Measurements from ENCODE around the gene EIF1. TPM values are rescaled to one million over a fixed set of nuclear protein-coding genes. Genes with fewer than 3 reads are reported as not detected.
"Not testable (repeated sequence)": the region's sequence is repeated elsewhere in the genome, so short reads cannot be mapped to it uniquely, and the experiment has no call there.

EIF1 gene
- total RNA-seq, 1 donor from 2014 or later, result 1,166 TPM

DNA sequence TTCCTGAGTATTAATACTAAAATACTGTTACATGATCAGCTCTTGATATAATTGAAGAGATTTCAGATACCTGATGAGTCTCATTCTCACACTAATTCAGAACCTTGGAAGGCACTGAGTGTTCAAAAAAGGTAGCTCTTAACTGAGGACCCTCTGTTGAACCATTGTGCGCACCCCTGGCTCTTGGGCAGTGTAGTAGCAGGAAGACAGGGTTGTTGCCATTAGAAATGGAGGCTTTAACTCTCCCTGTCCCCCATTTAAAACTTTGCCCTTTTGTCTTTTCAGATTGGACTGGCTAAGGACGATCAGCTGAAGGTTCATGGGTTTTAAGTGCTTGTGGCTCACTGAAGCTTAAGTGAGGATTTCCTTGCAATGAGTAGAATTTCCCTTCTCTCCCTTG lies 1.8 kb downstream of the EIF1 start:
- DNase-seq (ENCODE audit: missing footprints), result no peak
- no peak for ATAC-seq
- intact Hi-C loops (cut with DNase I), result no loop called here

DNA sequence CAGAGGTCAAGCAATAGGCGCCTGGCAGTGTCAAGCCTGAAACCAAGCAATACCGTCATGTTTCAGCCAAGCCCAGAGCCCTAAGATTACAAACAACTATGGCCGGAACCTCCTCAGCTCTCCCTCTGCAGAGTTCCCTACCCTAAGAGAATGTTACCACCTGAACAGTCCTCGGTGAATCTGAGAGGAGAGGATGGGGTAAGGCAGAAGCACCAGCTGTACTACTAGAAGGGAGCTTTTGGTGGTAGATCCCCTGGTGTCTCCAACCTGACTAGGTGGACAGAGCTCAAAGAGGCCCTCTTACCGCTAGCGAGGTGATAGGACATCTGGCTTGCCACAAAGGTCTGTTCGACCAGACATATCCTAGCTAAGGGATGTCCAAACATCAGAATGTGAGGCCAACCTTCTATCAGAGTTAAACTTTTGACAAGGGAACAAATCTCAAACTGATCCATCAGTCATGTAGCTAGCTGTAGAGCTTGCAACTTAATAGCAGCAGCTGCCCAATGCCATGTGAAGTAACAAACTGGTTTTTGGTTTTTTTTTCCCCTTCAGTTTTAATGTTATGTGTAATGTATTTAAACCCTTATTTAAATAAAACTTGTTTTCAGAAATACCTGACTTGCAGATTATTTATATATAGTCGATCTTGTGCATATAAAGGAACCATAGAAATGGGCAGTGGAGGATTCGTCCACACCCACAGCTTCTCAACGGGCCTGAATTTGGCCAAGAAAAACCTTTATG lies 2.5 kb downstream of the EIF1 start:
- intact Hi-C loops (cut with DNase I), result no loop called here
- no peak for DNase-seq (ENCODE audit: missing footprints)
- no peak for ATAC-seq

DNA sequence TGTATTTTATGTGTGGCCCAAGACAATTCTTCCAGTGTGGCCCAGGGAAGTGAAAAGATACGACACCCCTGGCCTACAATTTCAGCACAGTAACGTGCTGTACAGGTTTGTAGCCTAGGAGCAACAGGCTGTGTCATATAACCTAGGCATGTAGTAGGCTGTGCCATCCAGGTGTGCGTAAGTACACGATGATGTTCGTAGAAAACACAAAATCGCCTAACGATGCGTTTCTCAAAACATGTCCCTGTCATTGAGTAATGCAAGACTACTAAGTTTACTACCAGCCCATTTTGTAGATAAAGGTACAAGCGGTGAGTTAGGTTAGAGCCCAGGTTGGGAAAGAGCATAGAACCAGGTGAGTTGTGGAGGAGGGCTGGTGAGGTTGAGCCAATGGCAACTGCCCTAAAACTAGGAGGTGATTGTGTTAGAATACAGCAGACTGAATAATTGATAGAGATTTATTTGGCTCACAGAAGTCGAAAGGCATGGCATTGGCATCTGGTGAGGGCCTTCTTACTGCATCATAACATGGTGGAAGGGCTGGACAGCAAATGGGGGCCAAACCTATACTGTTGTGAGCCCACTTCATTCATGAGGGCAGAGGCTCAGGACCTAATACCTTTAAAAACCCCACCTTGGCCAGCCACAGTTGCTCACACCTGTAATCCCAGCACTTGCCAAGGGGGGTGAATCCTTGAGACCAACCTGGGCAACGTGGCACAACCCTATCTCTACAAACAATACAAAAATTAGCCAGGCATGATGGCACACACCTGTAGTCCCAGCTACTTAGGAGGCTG lies 4.2 kb downstream of the EIF1 start:
- no peak for DNase-seq (ENCODE audit: missing footprints)
- ATAC-seq, result no peak
- intact Hi-C loops (cut with DNase I), result no loop called here

DNA sequence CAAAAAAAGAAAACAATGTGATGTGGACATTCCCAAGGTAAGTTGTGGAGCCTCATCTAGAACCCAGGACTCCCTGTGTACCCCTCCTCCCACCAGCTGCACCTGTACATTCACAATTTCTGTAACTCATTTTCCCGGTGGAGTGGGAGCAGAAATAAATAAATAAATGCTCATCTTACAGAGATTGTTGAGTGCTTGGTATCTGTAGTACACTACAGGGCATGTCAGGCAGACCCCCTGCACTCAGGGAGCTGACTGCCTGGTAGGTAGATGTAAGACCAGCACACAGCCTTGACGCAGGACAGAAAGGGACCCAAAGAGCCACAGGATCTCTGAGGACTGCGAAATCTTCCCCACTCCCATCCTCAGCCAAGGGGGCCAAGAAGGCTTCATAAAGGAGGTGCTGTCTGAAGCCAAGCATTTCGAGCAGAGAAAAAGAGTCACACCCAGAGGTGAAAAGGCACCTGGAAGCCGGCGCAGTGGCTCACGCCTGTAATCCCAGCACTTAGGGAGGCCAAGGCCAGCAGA lies 6.5 kb downstream of the EIF1 start:
- ATAC-seq, result no peak

DNA sequence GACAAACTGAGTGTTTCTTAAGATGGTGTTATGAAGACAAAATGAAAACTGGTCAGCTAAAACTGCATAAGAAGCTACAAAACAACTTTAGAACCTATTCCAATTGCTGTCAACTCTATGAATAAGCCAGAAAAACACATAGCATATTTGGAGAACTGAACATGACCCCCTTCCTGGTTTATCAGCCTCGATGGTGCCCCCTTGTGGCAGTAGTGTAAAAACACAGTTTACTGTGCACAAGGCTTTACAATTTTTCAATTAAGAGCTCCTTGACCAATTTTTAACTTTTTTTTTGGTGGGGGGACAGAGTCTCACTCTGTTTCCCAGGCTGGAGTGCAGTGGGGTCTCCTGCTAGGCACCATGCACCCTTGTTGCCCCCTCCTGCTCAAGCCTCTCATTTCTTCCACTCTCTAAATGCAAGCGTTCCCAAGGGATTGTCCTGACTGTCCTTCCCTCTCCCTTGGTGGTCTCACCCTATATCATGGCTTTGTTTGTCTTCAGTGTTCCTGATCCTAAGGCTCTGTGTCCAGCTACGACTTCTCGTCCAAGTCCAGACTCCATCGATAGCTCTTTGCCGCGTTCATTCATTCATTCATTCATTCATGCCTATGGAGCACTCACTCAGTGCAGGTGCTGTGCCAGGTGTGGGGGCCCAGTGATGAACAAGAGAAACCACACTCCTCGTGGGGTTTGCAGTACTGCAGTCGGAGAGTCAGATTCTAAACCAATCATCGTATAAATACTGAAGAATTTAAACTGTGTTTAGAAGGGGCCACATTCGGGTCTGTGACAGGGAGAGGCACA lies 7.5 kb downstream of the EIF1 start:
- intact Hi-C loops (cut with DNase I), result no loop called here
- ATAC-seq (no peak), DNase-seq (ENCODE audit: missing footprints) (no peak)

More for the DNA sequence above, 6.5 kb downstream of the EIF1 start:
- DNase-seq (ENCODE audit: missing footprints), result no peak
- intact Hi-C loops (cut with DNase I), result no loop called here

DNA sequence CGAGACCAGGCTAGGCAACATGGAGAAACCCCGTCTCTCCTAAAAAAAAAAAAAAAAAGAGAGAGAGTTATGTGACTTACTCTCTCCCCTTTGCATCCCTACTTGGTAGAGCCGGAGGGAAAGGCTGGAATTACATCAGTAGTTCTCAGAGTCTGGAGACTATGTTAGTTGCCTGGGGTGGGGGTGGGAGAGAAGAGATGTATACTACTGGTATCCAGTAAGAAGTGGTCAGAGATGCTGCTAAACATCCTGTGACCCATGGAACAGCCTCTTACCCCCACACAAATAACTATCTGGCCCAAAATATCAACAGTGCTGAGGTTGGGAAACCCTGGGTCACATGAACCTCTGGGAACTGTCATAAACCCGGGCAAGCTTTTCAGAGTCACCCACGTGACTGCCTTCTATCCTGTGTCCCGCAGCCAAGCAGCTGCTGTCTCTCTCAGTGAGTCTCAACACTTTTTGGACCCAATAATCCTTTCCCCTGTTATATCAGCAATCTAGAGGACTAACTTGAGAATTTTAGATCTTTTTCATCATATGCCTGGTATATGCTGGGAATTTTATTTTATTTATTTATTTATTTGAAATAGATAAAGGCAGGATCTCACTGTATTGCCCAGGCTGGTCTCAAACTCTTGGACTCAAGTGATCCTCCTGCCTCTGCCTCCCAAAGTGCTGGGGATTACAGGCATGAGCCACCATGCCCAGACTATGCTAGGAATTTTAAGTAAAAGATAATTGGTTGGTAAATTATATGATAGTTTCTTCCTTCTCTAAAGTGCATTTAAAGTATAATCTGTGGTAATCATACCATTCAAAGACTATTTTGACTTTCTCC lies 8.7 kb downstream of the EIF1 start:
- ATAC-seq (peak; percentile 92), DNase-seq (ENCODE audit: missing footprints) (peak; percentile 81)
- intact Hi-C loops (cut with DNase I), result no loop called here

DNA sequence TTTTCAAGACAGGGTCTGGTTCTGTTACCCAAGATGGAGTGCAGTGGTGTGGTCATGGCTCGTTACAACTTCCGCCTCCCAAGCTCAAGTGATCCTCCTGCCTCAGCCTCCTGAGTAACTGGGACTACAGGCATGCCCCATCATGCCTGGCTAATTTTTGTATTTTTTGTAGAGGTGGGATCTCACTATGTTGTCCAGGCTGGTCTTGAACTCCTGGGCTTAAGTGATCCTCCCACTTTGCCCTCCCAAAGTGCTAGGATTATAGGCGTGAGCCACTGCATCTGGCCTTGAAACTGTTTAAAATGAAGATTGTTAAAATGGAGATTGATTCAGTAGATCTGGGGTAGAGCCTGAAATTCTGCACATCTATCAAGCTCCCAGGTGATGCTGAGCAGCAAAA lies 12.2 kb downstream of the EIF1 start:
- ATAC-seq; intact Hi-C loops (cut with DNase I); DNase-seq (ENCODE audit: missing footprints): not testable (repeated sequence)

DNA sequence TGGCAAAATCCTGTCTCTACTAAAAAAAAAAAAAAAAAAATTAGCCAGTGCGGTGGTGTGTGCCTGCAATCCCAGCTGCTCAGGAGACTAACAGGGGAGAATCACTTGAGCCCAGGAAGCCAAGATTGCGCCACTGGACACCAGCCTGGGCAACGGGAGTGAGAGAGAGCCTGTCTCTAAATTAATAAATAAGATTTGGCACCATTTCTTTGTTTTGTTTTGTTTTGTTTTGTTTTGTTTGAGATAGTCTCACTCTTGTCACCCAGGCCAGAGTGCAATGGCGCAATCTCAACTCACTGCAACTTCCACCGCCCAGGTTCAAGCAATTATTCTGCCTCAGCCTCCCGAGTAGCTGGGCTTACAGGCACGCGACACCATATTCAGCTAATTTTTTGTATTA lies 14.0 kb downstream of the EIF1 start:
- no peak for DNase-seq (ENCODE audit: missing footprints)
- no peak for ATAC-seq
- intact Hi-C loops (cut with DNase I), result no loop called here

DNA sequence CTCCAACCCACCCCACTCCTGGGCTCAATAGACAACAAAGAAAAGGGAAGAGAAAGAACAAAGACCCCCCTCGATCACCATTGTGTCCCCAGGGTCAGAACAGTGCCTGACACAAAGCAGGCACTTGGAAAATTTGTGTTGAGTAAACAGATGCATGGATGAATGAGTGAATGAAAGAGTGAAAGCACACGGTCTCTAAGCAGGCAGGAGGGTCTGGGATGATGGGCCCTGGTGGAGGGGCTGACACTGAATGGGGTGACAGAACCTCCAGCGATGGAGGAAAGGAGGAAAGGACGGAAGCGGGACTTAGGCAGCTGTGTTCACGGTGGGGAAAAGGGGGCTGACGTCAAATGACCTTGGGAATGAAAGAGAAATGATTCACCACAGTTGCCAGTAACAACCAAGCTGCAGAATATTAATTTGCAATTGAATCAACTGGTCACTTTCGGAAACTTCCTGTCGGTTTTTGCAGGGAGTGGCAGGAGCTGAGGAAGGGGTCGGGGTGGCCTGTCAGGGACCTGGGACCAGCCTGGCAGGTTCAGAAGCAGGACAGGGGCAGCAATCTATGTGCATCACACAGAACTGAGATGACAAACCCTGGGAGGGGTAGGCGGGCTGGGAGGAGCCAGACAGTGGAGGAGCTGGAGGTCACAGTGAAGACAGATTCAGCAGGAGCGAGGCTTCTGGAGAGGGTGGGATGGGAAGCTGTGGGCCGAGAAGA lies 16.7 kb downstream of the EIF1 start:
- intact Hi-C loops (cut with DNase I), result no loop called here
- ATAC-seq (no peak), DNase-seq (ENCODE audit: missing footprints) (no peak)

DNA sequence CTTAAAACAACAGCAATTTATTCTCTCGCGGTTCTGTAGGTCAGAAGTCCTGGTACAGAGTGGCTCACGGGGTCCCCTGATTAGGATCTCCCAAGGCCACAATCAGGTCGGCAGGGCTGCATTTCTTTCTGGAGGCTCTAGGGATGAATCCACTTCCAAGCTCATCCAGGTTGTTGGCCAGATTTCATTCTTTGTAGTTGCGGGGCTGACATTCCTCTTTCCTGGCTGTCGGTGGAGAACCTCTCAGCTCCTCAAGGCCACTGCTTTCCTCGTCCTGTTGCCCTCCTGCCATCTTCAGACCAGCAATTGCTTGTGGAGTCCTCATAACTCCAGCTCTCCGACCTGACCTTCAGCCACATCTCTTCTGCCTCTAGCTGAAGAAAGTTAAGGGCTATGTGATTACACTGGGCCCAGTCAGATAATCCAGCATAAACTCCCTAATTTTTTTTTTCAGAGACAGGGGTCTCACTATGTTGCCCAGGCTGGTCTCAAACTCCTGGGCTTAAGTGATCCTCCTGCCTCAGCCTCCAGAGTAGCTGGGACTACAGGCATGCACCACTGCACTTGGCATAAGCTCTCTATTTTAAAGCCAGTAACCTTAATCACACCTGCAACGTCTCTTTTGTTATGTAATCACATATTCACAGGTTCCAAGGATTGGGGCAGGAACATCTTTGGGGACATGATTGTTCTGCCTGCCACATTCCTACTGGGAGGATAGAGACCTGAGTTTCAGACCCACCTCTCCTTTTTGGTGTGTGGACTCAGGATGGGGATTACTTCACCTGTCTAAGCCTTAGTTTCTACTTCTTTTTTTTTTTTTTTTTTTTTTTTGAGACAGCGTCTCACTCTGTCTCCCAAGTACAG lies 19.4 kb downstream of the EIF1 start:
- no peak for ATAC-seq
- no peak for DNase-seq (ENCODE audit: missing footprints)
- intact Hi-C loops (cut with DNase I), result no loop called here

DNA sequence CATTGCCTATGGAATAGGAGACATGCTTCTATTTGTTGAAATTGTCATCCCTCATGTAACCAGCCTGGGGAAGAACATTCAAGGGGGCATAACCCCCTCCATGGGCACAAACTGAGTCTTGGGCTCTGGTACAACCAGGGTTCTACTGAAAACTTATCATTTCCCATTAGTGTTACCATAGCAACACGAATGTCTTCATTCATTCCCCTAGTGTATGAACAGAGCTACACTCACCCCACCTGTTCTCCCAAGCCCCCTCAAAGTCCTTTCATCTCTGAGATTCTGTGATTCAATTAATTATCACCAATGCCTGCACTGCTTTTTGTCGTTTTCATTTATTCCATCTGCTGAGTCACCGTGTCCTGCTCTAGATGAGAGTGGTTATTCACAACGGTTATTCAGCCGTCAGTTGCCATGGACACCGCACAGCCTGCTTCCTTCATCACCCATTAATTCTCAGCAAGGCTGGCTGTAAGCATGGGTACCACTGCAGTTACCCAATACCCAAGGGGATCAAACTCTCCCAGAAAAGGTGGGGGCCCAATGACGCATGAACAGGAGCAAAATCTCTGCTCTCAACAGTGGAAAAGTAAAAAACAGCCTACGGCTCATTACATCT lies 21.9 kb downstream of the EIF1 start:
- DNase-seq (ENCODE audit: missing footprints) (no peak), ATAC-seq (no peak)
- intact Hi-C loops (cut with DNase I), result no loop called here

DNA sequence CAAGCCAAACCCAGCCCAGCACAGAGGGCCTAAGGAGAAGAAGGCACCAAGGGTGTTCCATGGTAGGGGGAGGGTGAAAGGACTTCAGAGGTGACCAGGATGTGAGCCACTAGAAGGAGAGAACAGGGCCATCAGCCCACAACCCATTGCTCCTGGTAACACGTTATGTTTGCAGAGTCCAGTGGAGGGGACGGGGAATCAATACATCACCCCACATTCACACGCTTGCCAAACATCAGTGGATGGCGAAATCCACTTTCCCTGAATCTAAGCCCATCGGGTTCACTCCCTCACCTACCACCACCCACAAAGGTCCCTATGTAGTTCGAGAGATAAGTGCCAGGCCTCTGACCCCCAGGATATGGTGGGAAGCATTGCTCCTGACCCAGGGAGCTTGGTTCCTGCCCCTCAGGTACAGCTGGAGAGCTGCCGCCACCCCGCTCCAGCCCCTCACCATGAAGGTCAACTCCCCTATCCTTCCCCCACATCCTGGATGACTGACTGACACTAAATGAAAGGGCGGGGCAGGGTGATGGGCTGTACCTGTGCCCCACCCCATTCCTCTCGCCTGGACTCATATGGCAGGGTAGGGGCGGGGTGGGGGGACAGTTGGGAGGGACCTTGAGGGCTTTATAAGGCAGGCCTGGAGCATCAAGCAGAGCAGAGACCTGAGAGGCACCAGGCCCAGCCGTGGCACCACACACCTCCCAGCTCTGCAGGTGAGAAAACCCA lies 23.1 kb downstream of the EIF1 start, which contains the start of gene GAST:
Gene GAST, plus strand, starts transcription at position 663 of the 732 bp plus-strand sequence. CDS start 3,106 bp downstream, outside the sequence.
- no peak for ATAC-seq
- intact Hi-C loops (cut with DNase I), result no loop called here
- DNase-seq (ENCODE audit: missing footprints), result no peak

DNA sequence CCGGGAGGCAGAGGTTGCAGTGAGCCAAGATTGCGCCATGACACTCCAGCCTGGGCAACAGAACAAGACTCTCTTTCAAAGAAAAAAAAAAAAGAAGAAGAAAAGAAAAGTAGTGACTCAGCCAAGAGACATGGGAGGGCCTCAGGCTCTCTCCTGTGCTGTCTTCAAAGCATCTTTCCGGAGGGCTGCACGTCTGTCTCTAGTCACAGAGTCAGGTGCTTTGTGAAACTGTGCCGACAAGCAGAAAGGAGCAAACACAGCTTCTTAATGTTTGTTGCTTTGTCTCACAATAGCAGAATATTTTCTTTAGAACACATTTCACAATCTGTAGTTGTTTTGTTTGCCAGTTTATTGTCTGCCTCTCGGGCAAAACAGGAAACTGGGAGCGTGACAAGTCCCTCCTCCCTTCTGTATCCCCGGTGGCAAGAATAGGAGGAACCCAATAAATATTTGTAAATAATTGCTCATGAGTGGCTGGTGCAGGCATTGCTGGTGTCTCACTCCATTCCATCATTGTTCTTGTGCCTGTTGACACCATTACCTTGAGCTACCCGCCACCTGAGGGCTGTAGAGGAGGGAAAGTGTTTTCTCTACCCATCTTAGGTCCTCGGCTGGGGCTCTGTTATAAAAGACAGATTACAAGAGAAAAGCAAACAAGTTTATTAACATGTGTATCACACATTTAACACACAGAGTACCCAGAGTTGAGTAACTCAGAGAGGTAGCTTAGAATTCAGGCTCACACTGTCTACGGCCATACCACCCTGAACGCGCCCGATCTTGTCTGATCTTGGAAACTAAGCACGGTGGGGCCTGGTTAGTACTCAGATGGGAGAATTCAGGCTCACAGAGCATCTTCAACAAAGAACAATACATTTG lies 29.0 kb downstream of the EIF1 start:
- no peak for ATAC-seq

DNA sequence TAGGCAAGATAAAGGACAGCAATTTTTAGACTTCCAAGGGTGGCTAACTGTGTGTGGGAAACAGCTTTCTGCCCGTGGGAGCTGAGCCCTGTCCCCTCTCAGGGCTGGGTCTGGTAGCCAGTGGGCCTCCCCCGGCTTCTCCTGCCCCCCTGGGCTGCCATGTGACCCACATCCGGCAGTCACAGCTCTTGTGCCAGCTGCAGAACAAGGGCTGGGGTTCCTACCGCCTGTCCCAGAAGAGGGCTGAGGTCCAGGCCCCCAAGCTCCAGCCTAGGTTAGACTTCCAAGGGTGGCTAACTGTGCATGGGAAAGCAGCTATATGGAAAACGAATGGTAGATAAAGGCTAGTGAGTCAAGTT lies 29.6 kb downstream of the EIF1 start:
- DNase-seq (ENCODE audit: missing footprints) (no peak), ATAC-seq (no peak)
- intact Hi-C loops (cut with DNase I), result no loop called here

More for the DNA sequence above, 29.0 kb downstream of the EIF1 start:
- intact Hi-C loops (cut with DNase I), result no loop called here
- no peak for DNase-seq (ENCODE audit: missing footprints)

DNA sequence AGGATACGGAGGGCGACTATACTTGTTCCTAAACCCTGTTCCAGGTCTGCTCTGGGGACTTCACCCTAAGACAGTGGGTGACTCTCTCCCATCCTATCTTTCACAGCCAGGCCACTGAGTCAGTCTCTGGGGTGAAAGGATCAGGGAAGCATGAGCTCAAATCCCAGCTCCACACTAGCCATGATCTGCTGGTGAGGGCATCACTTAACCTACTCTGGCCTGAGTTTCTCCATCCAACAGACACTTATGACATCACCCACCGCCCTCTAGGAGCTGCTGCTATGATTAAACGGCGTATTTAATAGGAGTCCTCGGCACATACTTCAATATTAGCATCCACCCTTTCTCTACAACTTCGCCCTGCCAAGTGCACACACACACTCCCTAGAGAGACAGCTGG lies 33.5 kb downstream of the EIF1 start:
- intact Hi-C loops (cut with DNase I), result no loop called here
- ATAC-seq (no peak), DNase-seq (ENCODE audit: missing footprints) (no peak)
